ENCODE data around the gene KRT25. TPM values are rescaled to one million over a fixed set of nuclear protein-coding genes. Genes with fewer than 3 reads are reported as not detected.

The KRT25 gene
- total RNA-seq, 1 experiment from 2014 or later, result not detected

DNA sequence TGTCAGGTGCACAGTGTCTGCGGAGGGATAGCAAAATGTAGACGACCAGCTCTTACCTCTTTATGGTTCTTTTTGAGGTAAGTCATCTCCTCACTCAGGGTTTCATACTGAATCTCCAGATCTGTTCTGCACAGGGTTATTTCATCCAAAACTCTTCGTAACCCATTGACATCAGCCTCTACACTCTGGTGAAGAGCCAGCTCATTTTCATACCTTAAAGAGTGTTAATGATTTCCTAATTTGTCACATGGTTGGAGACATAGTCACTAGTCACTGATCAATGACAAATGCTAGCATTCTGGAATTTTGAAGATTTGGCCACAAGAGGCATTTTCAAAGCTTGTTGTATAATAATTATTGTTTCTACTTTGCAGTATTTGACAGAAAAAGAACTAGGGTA, 1.3 kb downstream of the KRT25 start (continued):
- TF ChIP-seq ZBTB33 (IDR thresholded peaks at IDR 0.05; ENCODE audit: extremely low read depth, insufficient replicate concordance, low read length) (no peak), POLR2A (IDR thresholded peaks at IDR 0.05; ENCODE audit: borderline replicate concordance, extremely low read depth, insufficient read depth, insufficient read length) (no peak), REST (IDR thresholded peaks at IDR 0.05; ENCODE audit: low read depth) (no peak), SRF (IDR thresholded peaks at IDR 0.05; ENCODE audit: low read depth) (no peak)

GRCh38 chr17:40751065-40751464, 4.1 kb downstream of the KRT25 start:
- POLR2A ChIA-PET, result no interaction called here
- Histone ChIP-seq H4K20me1 (ENCODE audit: insufficient read depth) (no peaks in the 10 kb centered on the region), H3K9me3 (ENCODE audit: control insufficient read depth in 1 of 2, insufficient read depth in 1 of 2, low read depth in 1 of 2, low read length in 2 of 2) (no peaks in the 10 kb centered on the region), H3K79me2 (ENCODE audit: insufficient read depth, low read length) (no peaks in the 10 kb centered on the region), H3K27me3 (ENCODE audit: insufficient read depth, low read length) (no peaks in the 10 kb centered on the region), H3K4me1 (ENCODE audit: control insufficient read depth in 1 of 2, insufficient read depth in 2 of 2, low read length in 2 of 2) (no peaks in the 10 kb centered on the region), H3K36me3 (ENCODE audit: control insufficient read depth in 1 of 2, insufficient read depth in 2 of 2, low read length in 2 of 2) (no peaks in the 10 kb centered on the region), H2AFZ (ENCODE audit: low read depth, low read length, poor library complexity, severe bottlenecking) (no peak overlapping the region), H3K9me2 (ENCODE audit: insufficient read depth) (no peaks in the 10 kb centered on the region), H3K4me2 (ENCODE audit: low read length) (no peak overlapping the region), H3K9ac (ENCODE audit: low read length) (no peak overlapping the region), H3K27ac (ENCODE audit: low read depth, low read length) (no peak overlapping the region), H3K4me3 (replicated peaks in 1 of 2; ENCODE audit: low read depth in 1 of 2, low read length in 2 of 2) (no peak overlapping the region)
- DNase-seq (ENCODE audit: low read depth, low spot score), result no peak
- no TSS peak for BruUV-seq (replicated peaks)
- ATAC-seq, result no peak
- RAD21 ChIA-PET (ENCODE audit: low non-redundant PET in 1 of 2, low total read pairs in 2 of 2, uncharacterized antibody in 2 of 2, unreplicated experiment in 2 of 2), result no interaction called here
- CTCF ChIA-PET, result no interaction called here
- intact Hi-C loops (cut with micrococcal nuclease), result no loop called here
- TF ChIP-seq JUND (IDR thresholded peaks at IDR 0.05) (no peak), SP1 (IDR thresholded peaks at IDR 0.05; ENCODE audit: low read depth) (no peak), CBX3 (IDR thresholded peaks at IDR 0.05; ENCODE audit: low read depth) (no peak), SIN3A (IDR thresholded peaks at IDR 0.05; ENCODE audit: low read depth) (no peak), ZBTB33 (IDR thresholded peaks at IDR 0.05; ENCODE audit: extremely low read depth, insufficient replicate concordance, low read length) (no peak), ELF1 (IDR thresholded peaks at IDR 0.05; ENCODE audit: borderline replicate concordance, low read depth) (no peak), SRF (IDR thresholded peaks at IDR 0.05; ENCODE audit: low read depth) (no peak), EGR1 (IDR thresholded peaks at IDR 0.05; ENCODE audit: low read depth) (no peak), TCF7L2 (IDR thresholded peaks at IDR 0.05; ENCODE audit: borderline replicate concordance, extremely low read depth, insufficient read depth, insufficient read length) (no peak), CEBPB (IDR thresholded peaks at IDR 0.05; ENCODE audit: low read depth) (no peak), YY1 (IDR thresholded peaks at IDR 0.05; ENCODE audit: extremely low read depth, insufficient replicate concordance, low read depth, low read length) (no peak), REST (IDR thresholded peaks at IDR 0.05; ENCODE audit: low read depth) (no peak), RAD21 (IDR thresholded peaks at IDR 0.05; ENCODE audit: low read depth) (no peak)

Measured in HCT116 (cell line).